ENCODE data around the gene NPHP3. TPM values are rescaled to one million over a fixed set of nuclear protein-coding genes. Genes with fewer than 3 reads are reported as not detected.

The NPHP3 gene
- total RNA-seq, 1 experiment from 2014 or later: 10.8 TPM

GRCh38 chr3:132738314-132738713 is 16.1 kb upstream of the NPHP3 start:
- H2BK20ac ChIP-seq (ENCODE audit: low read depth, low read length, poor library complexity, severe bottlenecking): no peak overlapping the region
- H2BK120ac ChIP-seq (ENCODE audit: low read depth, low read length, poor library complexity, severe bottlenecking): no peak overlapping the region
- H2AK5ac ChIP-seq (ENCODE audit: insufficient read length, low read length): no peak overlapping the region
- no peak overlapping the region for H3K23ac ChIP-seq (ENCODE audit: insufficient read length, low read depth, low read length)
- H3K4me1 ChIP-seq (ENCODE audit: insufficient read depth, low read length): no peaks in the 10 kb centered on the region
- Mint-ChIP-seq H3K4me3 (no peak overlapping the region), H3K36me3 (ENCODE audit: insufficient read depth in 1 of 3, low read depth in 3 of 3) (no peaks in the 10 kb centered on the region), H3K4me1 (peaks cover 0 to 4% of the 10 kb centered on the region in 2 experiments; a peak in 1 of 4 replicates), H3K27me3 (ENCODE audit: low read depth) (no peaks in the 10 kb centered on the region; the same call in 1 of the 2 replicates), H3K27ac (no peak overlapping the region), H3K9me3 (no peaks in the 10 kb centered on the region)
- H3K9ac ChIP-seq (ENCODE audit: extremely low read depth, insufficient read length, low read length): no peak overlapping the region
- H4K5ac ChIP-seq (ENCODE audit: insufficient read length, low read depth, low read length): no peak overlapping the region
- H3K4me2 ChIP-seq (ENCODE audit: insufficient read depth, insufficient read length, low read length): no peak overlapping the region
- no peaks in the 10 kb centered on the region for H3K79me2 ChIP-seq (ENCODE audit: insufficient read depth, low read length)
- no peaks in the 10 kb centered on the region for H3K23me2 ChIP-seq (ENCODE audit: insufficient read length, low read depth, low read length, poor library complexity, severe bottlenecking)
- no peak overlapping the region for H3K4ac ChIP-seq (ENCODE audit: low read depth, low read length)
- TF ChIP-seq CTCF (conservative IDR thresholded peaks at IDR 0.05): no peak
- no peak overlapping the region for H2AFZ ChIP-seq (ENCODE audit: low read length)
- no peak overlapping the region for H3K14ac ChIP-seq (ENCODE audit: insufficient read depth, low read length)
- whole genome bisulfite sequencing (ENCODE audit: extremely low coverage, insufficient read length, low lambda C conversion rate): no CpG with 5 or more reads among the region's 1 CpG
- H3T11ph ChIP-seq (ENCODE audit: low read length): no peak overlapping the region
- H3K27me3 ChIP-seq (ENCODE audit: insufficient read depth, low read length): no peaks in the 10 kb centered on the region
- no peak overlapping the region for H3K27ac ChIP-seq (ENCODE audit: insufficient read length, low read depth, low read length)
- H4K91ac ChIP-seq (ENCODE audit: insufficient read length, low read depth, low read length): no peak overlapping the region
- no peaks in the 10 kb centered on the region for H4K20me1 ChIP-seq (ENCODE audit: control insufficient read depth, insufficient read depth, insufficient read length)
- no peak overlapping the region for H2BK12ac ChIP-seq (ENCODE audit: insufficient read length, low read depth, low read length)
- no peaks in the 10 kb centered on the region for H3K9me3 ChIP-seq (ENCODE audit: control insufficient read depth, low read depth, low read length)
- DNase-seq: no peak
- H3K79me1 ChIP-seq (ENCODE audit: insufficient read depth, low read depth, low read length, poor library complexity, severe bottlenecking): no peaks in the 10 kb centered on the region
- H2BK5ac ChIP-seq (ENCODE audit: insufficient read length, low read length): no peak overlapping the region
- H3K18ac ChIP-seq (ENCODE audit: insufficient read length, low read depth, low read length): no peak overlapping the region
- no peak overlapping the region for H2BK15ac ChIP-seq (ENCODE audit: low read depth, low read length)
- no peak overlapping the region for H4K8ac ChIP-seq (replicated peaks; ENCODE audit: insufficient read length, low read depth, low read length)
- no peak overlapping the region for H3K56ac ChIP-seq (ENCODE audit: insufficient read length, low read depth, low read length)

All from H9 (cell line).